ENCODE results near the gene RB1.

DNA sequence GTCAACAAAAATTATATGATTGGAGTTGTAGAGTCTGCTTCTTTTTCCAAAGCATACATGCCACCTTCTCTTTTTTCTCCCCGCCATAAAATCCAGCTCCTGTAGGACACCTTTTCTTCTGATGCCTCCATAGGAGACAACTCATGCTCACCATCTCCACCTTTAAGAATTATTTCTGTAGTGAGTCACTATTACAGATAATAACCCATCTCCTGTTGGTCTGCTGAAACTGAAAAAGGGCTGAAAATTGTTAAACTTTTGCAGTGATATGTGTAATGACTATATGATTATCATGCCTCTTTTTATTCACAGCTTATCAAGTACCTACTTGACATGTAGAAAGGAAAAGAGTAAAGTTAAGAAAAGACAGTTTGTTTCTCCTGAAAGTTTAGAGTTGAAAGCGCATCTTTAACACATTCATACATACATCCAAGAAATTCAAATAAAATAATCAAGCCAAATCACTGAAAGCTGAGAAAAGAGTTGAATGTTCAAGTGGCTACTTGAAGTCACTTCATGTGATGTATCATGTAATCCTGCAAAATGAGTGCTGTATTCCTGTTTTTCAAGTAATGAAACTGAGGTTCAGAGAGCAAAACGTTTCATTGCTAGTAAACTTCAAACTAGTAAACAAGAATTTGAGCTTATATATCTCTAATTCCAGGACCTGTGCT, 144.9 kb downstream of the RB1 start:
- TF ChIP-seq EHF (CRISPR knock-in tag; IDR thresholded peaks at IDR 0.05) = no peak
- no peak for TF ChIP-seq MAZ (IDR thresholded peaks at IDR 0.05; ENCODE audit: borderline replicate concordance, low read depth, low read length)
- TF ChIP-seq POLR2A (IDR thresholded peaks at IDR 0.05; ENCODE audit: low read length) = no peak
- TF ChIP-seq SREBF2 (IDR thresholded peaks at IDR 0.05) = no peak
- no peak for TF ChIP-seq RAD21 (conservative IDR thresholded peaks at IDR 0.05 in 1 of 2, IDR thresholded peaks at IDR 0.05 in 1 of 2)
- TF ChIP-seq, protein P1, sequence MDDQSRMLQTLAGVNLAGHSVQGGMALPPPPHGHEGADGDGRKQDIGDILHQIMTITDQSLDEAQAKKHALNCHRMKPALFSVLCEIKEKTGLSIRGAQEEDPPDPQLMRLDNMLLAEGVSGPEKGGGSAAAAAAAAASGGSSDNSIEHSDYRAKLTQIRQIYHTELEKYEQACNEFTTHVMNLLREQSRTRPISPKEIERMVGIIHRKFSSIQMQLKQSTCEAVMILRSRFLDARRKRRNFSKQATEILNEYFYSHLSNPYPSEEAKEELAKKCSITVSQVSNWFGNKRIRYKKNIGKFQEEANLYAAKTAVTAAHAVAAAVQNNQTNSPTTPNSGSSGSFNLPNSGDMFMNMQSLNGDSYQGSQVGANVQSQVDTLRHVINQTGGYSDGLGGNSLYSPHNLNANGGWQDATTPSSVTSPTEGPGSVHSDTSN (IDR thresholded peaks at IDR 0.05) = no peak
- TF ChIP-seq, protein P2, sequence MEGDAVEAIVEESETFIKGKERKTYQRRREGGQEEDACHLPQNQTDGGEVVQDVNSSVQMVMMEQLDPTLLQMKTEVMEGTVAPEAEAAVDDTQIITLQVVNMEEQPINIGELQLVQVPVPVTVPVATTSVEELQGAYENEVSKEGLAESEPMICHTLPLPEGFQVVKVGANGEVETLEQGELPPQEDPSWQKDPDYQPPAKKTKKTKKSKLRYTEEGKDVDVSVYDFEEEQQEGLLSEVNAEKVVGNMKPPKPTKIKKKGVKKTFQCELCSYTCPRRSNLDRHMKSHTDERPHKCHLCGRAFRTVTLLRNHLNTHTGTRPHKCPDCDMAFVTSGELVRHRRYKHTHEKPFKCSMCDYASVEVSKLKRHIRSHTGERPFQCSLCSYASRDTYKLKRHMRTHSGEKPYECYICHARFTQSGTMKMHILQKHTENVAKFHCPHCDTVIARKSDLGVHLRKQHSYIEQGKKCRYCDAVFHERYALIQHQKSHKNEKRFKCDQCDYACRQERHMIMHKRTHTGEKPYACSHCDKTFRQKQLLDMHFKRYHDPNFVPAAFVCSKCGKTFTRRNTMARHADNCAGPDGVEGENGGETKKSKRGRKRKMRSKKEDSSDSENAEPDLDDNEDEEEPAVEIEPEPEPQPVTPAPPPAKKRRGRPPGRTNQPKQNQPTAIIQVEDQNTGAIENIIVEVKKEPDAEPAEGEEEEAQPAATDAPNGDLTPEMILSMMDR (IDR thresholded peaks at IDR 0.05) = no peak
- TF ChIP-seq MYC (IDR thresholded peaks at IDR 0.05; ENCODE audit: borderline replicate concordance, low read length) = no peak
- no peak for TF ChIP-seq BHLHE40 (IDR thresholded peaks at IDR 0.05; ENCODE audit: low read depth, low read length)
- TF ChIP-seq ESRRA (IDR thresholded peaks at IDR 0.05; ENCODE audit: borderline replicate concordance, low read length) = no peak
- TF ChIP-seq SMC3 (IDR thresholded peaks at IDR 0.05) = no peak

All from A549 (cell line).